ENCODE measurements around the gene REEP1. TPM values are rescaled to one million over a fixed set of nuclear protein-coding genes. Genes with fewer than 3 reads are reported as not detected.
A peak's percentile ranks its signal among the peaks of the same experiment; 100 is the strongest.

The REEP1 gene
- total and polyA plus RNA-seq, 2 of the 13 experiments (the other 11 are each of a cell fraction or from before 2014, with no cell fraction given): 0.27 TPM; not detected in 1

- TF ChIP-seq NFAT5 (CRISPR knock-in tag; IDR thresholded peaks at IDR 0.05) (peak; percentile 68; the same call in 1 of the 2 replicates), SP2 (CRISPR knock-in tag; IDR thresholded peaks at IDR 0.05) (peak; percentile 84), ZNF776 (CRISPR knock-in tag; IDR thresholded peaks at IDR 0.05) (peak; percentile 97; the same call in 1 of the 2 replicates), ZNF441 (CRISPR knock-in tag; IDR thresholded peaks at IDR 0.05; ENCODE audit: borderline replicate concordance) (peak; percentile 72; the same call in 1 of the 2 replicates), NKX3-1 (CRISPR knock-in tag; IDR thresholded peaks at IDR 0.05) (peak; percentile 33), TP53 (CRISPR knock-in tag; conservative IDR thresholded peaks at IDR 0.05) (peak; percentile 69; the same call in 1 of the 2 replicates), ZBTB49 (CRISPR knock-in tag; IDR thresholded peaks at IDR 0.05; ENCODE audit: borderline replicate concordance) (no peak), USF2 (IDR thresholded peaks at IDR 0.05; ENCODE audit: low read depth, low read length) (no peak), USF2 (CRISPR knock-in tag; IDR thresholded peaks at IDR 0.05; ENCODE audit: borderline replicate concordance) (peak; percentile 68; the same call in 1 of the 2 replicates), ZNF782 (CRISPR knock-in tag; IDR thresholded peaks at IDR 0.05; ENCODE audit: borderline replicate concordance) (peak; percentile 59; the same call in 1 of the 2 replicates), ZNF382 (CRISPR knock-in tag; IDR thresholded peaks at IDR 0.05; ENCODE audit: borderline replicate concordance) (no peak), RFX3 (CRISPR knock-in tag; IDR thresholded peaks at IDR 0.05) (no peak), TCF12 (IDR thresholded peaks at IDR 0.05) (no peak), TCF12 (CRISPR knock-in tag; IDR thresholded peaks at IDR 0.05) (peak; percentile 58; the same call in 1 of the 2 replicates), HHEX (CRISPR knock-in tag; IDR thresholded peaks at IDR 0.05) (0 out of 2 replicates have a peak, but pooled peaks have one; percentile 11), FLYWCH1 (CRISPR knock-in tag; IDR thresholded peaks at IDR 0.05) (peak; percentile 76; the same call in 1 of the 2 replicates), GMEB1 (CRISPR knock-in tag; IDR thresholded peaks at IDR 0.05; ENCODE audit: borderline replicate concordance) (peak; percentile 99), ZFP1 (CRISPR knock-in tag; IDR thresholded peaks at IDR 0.05) (no peak)
Observed at GRCh38 chr2:86195055-86195807, 142.2 kb downstream of the REEP1 start, which contains the start of gene IMMT (continued).
